ENCODE results near the gene HAVCR2. TPM values are rescaled to one million over a fixed set of nuclear protein-coding genes. Genes with fewer than 3 reads are reported as not detected.

The HAVCR2 gene
- total RNA-seq, 2 experiments from 2014 or later, result 30.9 to 34.7 TPM

- Mint-ChIP-seq H3K27me3 (no peaks in the 10 kb centered on the region), H3K9me3 (peaks cover 25% of the 10 kb centered on the region), H3K27ac (no peak overlapping the region), H3K36me3 (ENCODE audit: low read depth) (peaks cover 36% of the 10 kb centered on the region), H3K4me1 (peaks cover 19% of the 10 kb centered on the region), H3K4me3 (no peak overlapping the region)
- DNase-seq, result no peak
- ChIA-PET CTCF (interaction anchor here (1.3 kb wide), 1 partner anchor 9 kb away, joined by 4 read pairs; no protein-coding TSS in a partner anchor), POLR2A (no interaction called here)
These were observed 11.3 kb upstream of the HAVCR2 start for GRCh38 chr5:157120102-157120501.

- ChIA-PET CTCF (interaction anchor here (0.5 to 3.3 kb wide), 6 partner anchors 9 to 94 kb away, joined by 3 to 19 read pairs (median 4); no protein-coding TSS in a partner anchor), POLR2A (no interaction called here)
- no peak for DNase-seq
- Mint-ChIP-seq H3K27me3 (no peaks in the 10 kb centered on the region), H3K9me3 (peaks cover 8% of the 10 kb centered on the region), H3K4me1 (peaks cover 41% of the 10 kb centered on the region), H3K4me3 (no peak overlapping the region), H3K36me3 (ENCODE audit: low read depth) (peaks cover 24% of the 10 kb centered on the region), H3K27ac (peak overlapping the region; percentile 7)
These were observed 7.7 kb upstream of the HAVCR2 start for GRCh38 chr5:157116483-157116954.

GRCh38 chr5:157115502-157115901 lies 6.7 kb upstream of the HAVCR2 start:
- ChIA-PET POLR2A (no interaction called here), CTCF (interaction anchor here (0.9 to 3.3 kb wide), 8 partner anchors 8 to 93 kb away, joined by 3 to 19 read pairs (median 4); no protein-coding TSS in a partner anchor)
- DNase-seq, result no peak
- Mint-ChIP-seq H3K4me3 (no peak overlapping the region), H3K27me3 (no peaks in the 10 kb centered on the region), H3K27ac (no peak overlapping the region), H3K36me3 (ENCODE audit: low read depth) (peaks cover 20% of the 10 kb centered on the region), H3K4me1 (peaks cover 47% of the 10 kb centered on the region), H3K9me3 (no peaks in the 10 kb centered on the region)

GRCh38 chr5:157115012-157115411 lies 6.2 kb upstream of the HAVCR2 start:
- H3K4me3 Mint-ChIP-seq, result no peak overlapping the region
- ChIA-PET CTCF (interaction anchor here (0.9 to 3.3 kb wide), 4 partner anchors 10 to 40 kb away, joined by 3 to 19 read pairs (median 4); no protein-coding TSS in a partner anchor), POLR2A (no interaction called here)
- no peak overlapping the region for H3K27ac Mint-ChIP-seq
- no peak for DNase-seq
- no peaks in the 10 kb centered on the region for H3K27me3 Mint-ChIP-seq
- H3K36me3 Mint-ChIP-seq (ENCODE audit: low read depth), result peaks cover 16% of the 10 kb centered on the region
- no peaks in the 10 kb centered on the region for H3K9me3 Mint-ChIP-seq
- peaks cover 51% of the 10 kb centered on the region for H3K4me1 Mint-ChIP-seq

GRCh38 chr5:157113002-157113401 lies 4.2 kb upstream of the HAVCR2 start:
- Mint-ChIP-seq H3K9me3 (no peaks in the 10 kb centered on the region), H3K36me3 (ENCODE audit: low read depth) (peaks cover 14% of the 10 kb centered on the region), H3K4me3 (no peak overlapping the region), H3K4me1 (peaks cover 70% of the 10 kb centered on the region), H3K27me3 (no peaks in the 10 kb centered on the region), H3K27ac (peak overlapping the region; percentile 78)
- CTCF ChIA-PET, result interaction anchor here (0.6 to 1.7 kb wide), 4 partner anchors 18 to 955 kb away, joined by 3 to 6 read pairs (median 4); no protein-coding TSS in a partner anchor
- POLR2A ChIA-PET, result interaction anchor here (0.6 kb wide), 1 partner anchor 202 kb away, joined by 6 read pairs; no protein-coding TSS in a partner anchor
- DNase-seq, result no peak

- POLR2A ChIA-PET, result interaction anchor here (0.6 to 1.1 kb wide), 3 partner anchors 13 to 58 kb away, joined by 3 to 7 read pairs (median 3); partner anchors contain the start of gene MED7
- peak overlapping the region; percentile 94 for H3K27ac Mint-ChIP-seq
- no peaks in the 10 kb centered on the region for H3K9me3 Mint-ChIP-seq
- CTCF ChIA-PET, result interaction anchor here (0.6 to 1.5 kb wide), 4 partner anchors 12 to 85 kb away, joined by 3 read pairs; no protein-coding TSS in a partner anchor
- H3K27me3 Mint-ChIP-seq, result no peaks in the 10 kb centered on the region
- DNase-seq, result peak; percentile 46
- H3K4me3 Mint-ChIP-seq, result peak overlapping the region; percentile 69
- peaks cover 76% of the 10 kb centered on the region for H3K4me1 Mint-ChIP-seq
- H3K36me3 Mint-ChIP-seq (ENCODE audit: low read depth), result peaks cover 30% of the 10 kb centered on the region
These were observed 900 bp upstream of the HAVCR2 start for GRCh38 chr5:157109744-157110143.

GRCh38 chr5:157107508-157107907 lies 1.3 kb downstream of the HAVCR2 start:
- H3K4me1 Mint-ChIP-seq, result peaks cover 68% of the 10 kb centered on the region
- CTCF ChIA-PET, result interaction anchor here (1.0 to 1.5 kb wide), 2 partner anchors 8 to 25 kb away, joined by 3 read pairs; no protein-coding TSS in a partner anchor
- peak overlapping the region; percentile 94 for H3K27ac Mint-ChIP-seq
- no peak for DNase-seq
- POLR2A ChIA-PET, result interaction anchor here (0.6 kb wide), 1 partner anchor 113 kb away, joined by 3 read pairs; no protein-coding TSS in a partner anchor
- H3K4me3 Mint-ChIP-seq, result peak overlapping the region; percentile 83
- no peaks in the 10 kb centered on the region for H3K27me3 Mint-ChIP-seq
- H3K9me3 Mint-ChIP-seq, result no peaks in the 10 kb centered on the region
- H3K36me3 Mint-ChIP-seq (ENCODE audit: low read depth), result peaks cover 42% of the 10 kb centered on the region

- POLR2A ChIA-PET, result no interaction called here
- H3K27ac Mint-ChIP-seq, result peak overlapping the region; percentile 94
These were observed 2.0 kb downstream of the HAVCR2 start for GRCh38 chr5:157106630-157107461.

GRCh38 chr5:157100140-157100679 lies 8.6 kb downstream of the HAVCR2 start:
- Mint-ChIP-seq H3K27ac (no peak overlapping the region), H3K27me3 (no peaks in the 10 kb centered on the region), H3K4me3 (no peak overlapping the region), H3K4me1 (peaks cover 28% of the 10 kb centered on the region), H3K36me3 (ENCODE audit: low read depth) (peaks cover 58% of the 10 kb centered on the region), H3K9me3 (no peaks in the 10 kb centered on the region)
- no peak for DNase-seq
- ChIA-PET CTCF (no interaction called here), POLR2A (interaction anchor here (1.2 kb wide), 1 partner anchor 42 kb away, joined by 4 read pairs; the partner anchor contains the start of gene MED7)

More at GRCh38 chr5:157106630-157107461, 2.0 kb downstream of the HAVCR2 start:
- peaks cover 49% of the 10 kb centered on the region for H3K36me3 Mint-ChIP-seq (ENCODE audit: low read depth)
- no peaks in the 10 kb centered on the region for H3K27me3 Mint-ChIP-seq
- peaks cover 70% of the 10 kb centered on the region for H3K4me1 Mint-ChIP-seq
- CTCF ChIA-PET, result interaction anchor here (1.0 kb wide), 1 partner anchor 9 kb away, joined by 3 read pairs; no protein-coding TSS in a partner anchor
- peak overlapping the region; percentile 83 for H3K4me3 Mint-ChIP-seq
- H3K9me3 Mint-ChIP-seq, result no peaks in the 10 kb centered on the region
- no peak for DNase-seq

GRCh38 chr5:157088342-157088990 lies 20.4 kb downstream of the HAVCR2 start:
- Mint-ChIP-seq H3K27ac (no peak overlapping the region), H3K4me1 (peaks cover 4% of the 10 kb centered on the region), H3K36me3 (ENCODE audit: low read depth) (peaks cover 73% of the 10 kb centered on the region), H3K27me3 (no peaks in the 10 kb centered on the region), H3K9me3 (no peaks in the 10 kb centered on the region), H3K4me3 (no peak overlapping the region)
- ChIA-PET CTCF (interaction anchor here (1.9 kb wide), 1 partner anchor 16 kb away, joined by 4 read pairs; no protein-coding TSS in a partner anchor), POLR2A (no interaction called here)
- DNase-seq, result no peak

- Mint-ChIP-seq H3K36me3 (ENCODE audit: low read depth) (peaks cover 76% of the 10 kb centered on the region), H3K27ac (no peak overlapping the region)
- CTCF ChIA-PET, result interaction anchor here (0.6 to 0.7 kb wide), 2 partner anchors 92 to 128 kb away, joined by 3 read pairs; no protein-coding TSS in a partner anchor
These were observed 22.0 kb downstream of the HAVCR2 start for GRCh38 chr5:157086751-157087359.

GRCh38 chr5:157085930-157086329 lies 22.9 kb downstream of the HAVCR2 start:
- H3K27me3 Mint-ChIP-seq, result no peaks in the 10 kb centered on the region
- H3K27ac Mint-ChIP-seq, result no peak overlapping the region
- peaks cover 70% of the 10 kb centered on the region for H3K36me3 Mint-ChIP-seq (ENCODE audit: low read depth)
- ChIA-PET CTCF (interaction anchor here (1.0 kb wide), 1 partner anchor 274 kb away, joined by 3 read pairs; no protein-coding TSS in a partner anchor), POLR2A (no interaction called here)
- H3K9me3 Mint-ChIP-seq, result no peaks in the 10 kb centered on the region
- peaks cover 4% of the 10 kb centered on the region for H3K4me1 Mint-ChIP-seq
- no peak overlapping the region for H3K4me3 Mint-ChIP-seq
- DNase-seq, result no peak

More at GRCh38 chr5:157086751-157087359, 22.0 kb downstream of the HAVCR2 start:
- Mint-ChIP-seq H3K9me3 (no peaks in the 10 kb centered on the region), H3K27me3 (no peaks in the 10 kb centered on the region), H3K4me3 (no peak overlapping the region), H3K4me1 (peaks cover 4% of the 10 kb centered on the region)
- no peak for DNase-seq
- POLR2A ChIA-PET, result no interaction called here
